ENCODE measurements around the gene TP53I11.

The TP53I11 gene

GRCh38 chr11:44992181-44992582 is 41.5 kb upstream of the TP53I11 start:
- H3K27ac ChIP-seq: no peak overlapping the region
- no peak for TF ChIP-seq CTCF (conservative IDR thresholded peaks at IDR 0.05)

GRCh38 chr11:44990665-44991064 is 40.0 kb upstream of the TP53I11 start:
- H3K27ac ChIP-seq: no peak overlapping the region
- TF ChIP-seq CTCF (conservative IDR thresholded peaks at IDR 0.05): no peak

- H3K27ac ChIP-seq: no peak overlapping the region
- no peak for TF ChIP-seq CTCF (conservative IDR thresholded peaks at IDR 0.05)
Measured at GRCh38 chr11:44989831-44990566, 39.3 kb upstream of the TP53I11 start.

- no peak for TF ChIP-seq CTCF (conservative IDR thresholded peaks at IDR 0.05)
- no peak overlapping the region for H3K27ac ChIP-seq
Measured at GRCh38 chr11:44988981-44989635, 38.4 kb upstream of the TP53I11 start.

- no peak for TF ChIP-seq CTCF (conservative IDR thresholded peaks at IDR 0.05)
- H3K27ac ChIP-seq: no peak overlapping the region
Measured at GRCh38 chr11:44988111-44988510, 37.4 kb upstream of the TP53I11 start.

GRCh38 chr11:44987506-44987905 is 36.8 kb upstream of the TP53I11 start:
- H3K27ac ChIP-seq: no peak overlapping the region
- no peak for TF ChIP-seq CTCF (conservative IDR thresholded peaks at IDR 0.05)

- TF ChIP-seq CTCF (conservative IDR thresholded peaks at IDR 0.05): no peak
- H3K27ac ChIP-seq: no peak overlapping the region
Measured at GRCh38 chr11:44986315-44986714, 35.6 kb upstream of the TP53I11 start.

Data from VCaP (cell line).